ENCODE results near the gene DPF3. TPM values are rescaled to one million over a fixed set of nuclear protein-coding genes. Genes with fewer than 3 reads are reported as not detected.
A peak's percentile ranks its signal among the peaks of the same experiment; 100 is the strongest.

DPF3 gene
- total and polyA plus RNA-seq, 12 donors = 0.91 to 6.0 (median 2.9) TPM

- no peak overlapping the region for H3K27ac ChIP-seq
Measured at GRCh38 chr14:72711936-72712335, 182.0 kb downstream of the DPF3 start.

GRCh38 chr14:72709916-72710611 lies 183.8 kb downstream of the DPF3 start:
- no peaks in the 10 kb centered on the region for H3K4me1 ChIP-seq (replicated peaks in 1 of 2)
- DNase-seq = no peak
- TF ChIP-seq POLR2A (IDR thresholded peaks at IDR 0.05) (no peak), CTCF (IDR thresholded peaks at IDR 0.05) (no peak)
- no peaks in the 10 kb centered on the region for H3K27me3 ChIP-seq
- H3K9me3 ChIP-seq (replicated peaks in 1 of 3) = no peaks in the 10 kb centered on the region
- intact Hi-C loops (cut with DNase I) = no loop called here
- H3K4me3 ChIP-seq = no peak overlapping the region
- no peak overlapping the region for H3K27ac ChIP-seq
- H3K36me3 ChIP-seq (replicated peaks in 1 of 2) = no peaks in the 10 kb centered on the region
- WGBS, 4 donors = 86 to 91% (median 91%) methylated on average over 7 of the region's 7 CpGs

More at GRCh38 chr14:72711936-72712335, 182.0 kb downstream of the DPF3 start:
- TF ChIP-seq POLR2A (IDR thresholded peaks at IDR 0.05) (no peak), CTCF (IDR thresholded peaks at IDR 0.05) (no peak)
- Histone ChIP-seq H3K36me3 (replicated peaks in 1 of 2) (no peaks in the 10 kb centered on the region), H3K27me3 (no peaks in the 10 kb centered on the region), H3K4me1 (replicated peaks in 1 of 2) (no peaks in the 10 kb centered on the region), H3K4me3 (no peak overlapping the region), H3K9me3 (replicated peaks in 1 of 3) (no peaks in the 10 kb centered on the region)
- DNase-seq = no peak
- WGBS, 4 donors = 90 to 93% (median 92%) methylated on average over 12 of the region's 12 CpGs
- intact Hi-C loops (cut with DNase I) = no loop called here

- no peaks in the 10 kb centered on the region for H3K36me3 ChIP-seq (replicated peaks in 1 of 2)
- H3K4me3 ChIP-seq = no peak overlapping the region
- DNase-seq = peak in 3 of 7 donors; percentile 30 to 39 (median 34)
- no peaks in the 10 kb centered on the region for H3K27me3 ChIP-seq
- TF ChIP-seq POLR2A (IDR thresholded peaks at IDR 0.05) (no peak), CTCF (IDR thresholded peaks at IDR 0.05) (no peak)
- no peaks in the 10 kb centered on the region for H3K4me1 ChIP-seq (replicated peaks in 1 of 2)
- H3K9me3 ChIP-seq (replicated peaks in 1 of 3) = no peaks in the 10 kb centered on the region
- WGBS, 4 donors = 73 to 78% (median 75%) methylated on average over 13 of the region's 13 CpGs
- H3K27ac ChIP-seq = no peak overlapping the region
- intact Hi-C loops (cut with DNase I) = no loop called here
Measured at GRCh38 chr14:72708708-72709475, 185.0 kb downstream of the DPF3 start.

GRCh38 chr14:72708222-72708621 lies 185.7 kb downstream of the DPF3 start:
- Histone ChIP-seq H3K27me3 (no peaks in the 10 kb centered on the region), H3K36me3 (replicated peaks in 1 of 2) (no peaks in the 10 kb centered on the region), H3K9me3 (replicated peaks in 1 of 3) (no peaks in the 10 kb centered on the region), H3K27ac (no peak overlapping the region), H3K4me1 (replicated peaks in 1 of 2) (no peaks in the 10 kb centered on the region), H3K4me3 (no peak overlapping the region)
- no peak for DNase-seq
- 90 to 95% (median 92%) methylated on average over 12 of the region's 12 CpGs for WGBS, 4 donors
- no peak for TF ChIP-seq CTCF (IDR thresholded peaks at IDR 0.05)
- intact Hi-C loops (cut with DNase I) = no loop called here

Data from adrenal gland (tissue), 12 donors.